BE2C (cell line): Measurements from ENCODE around the gene UBAC1.
"Not testable (repeated sequence)": the region's sequence is repeated elsewhere in the genome, so short reads cannot be mapped to it uniquely, and the experiment has no call there.

Source experiments
- DNase-seq: peaks from one replicate; pipeline ENCODE4 v3.0.0-alpha.2; 2020
- H3K27me3 ChIP-seq: fragments of 250-450 bp; sonication (Bioruptor Pico); 2 replicates; pipeline ENCODE4 v1.5.1; 2020; ENCODE audit warnings: mild to moderate bottlenecking
- H3K36me3 ChIP-seq: fragments of 250-450 bp; sonication (Bioruptor Pico); 2 replicates; pipeline ENCODE4 v1.5.1; 2020; ENCODE audit warnings: mild to moderate bottlenecking
- H3K4me1 ChIP-seq: fragments of 250-450 bp; sonication (Bioruptor Pico); 2 replicates; pipeline ENCODE4 v1.5.1; 2020
- H3K4me3 ChIP-seq: 2 replicates; pipeline ENCODE4 v1.5.1; 2011; ENCODE audit warnings: low read depth, low read length
- H3K9me3 ChIP-seq: fragments of 250-450 bp; sonication (Bioruptor Pico); 2 replicates; pipeline ENCODE4 v1.5.1; 2020
- CTCF ChIP-seq: IDR thresholded peaks from 2 replicates; pipeline ENCODE4 v1.5.1; 2012; ENCODE audit warnings: mild to moderate bottlenecking, low read depth, low read length

The UBAC1 gene

GRCh38 chr9:135896205-135896604 lies 65.0 kb downstream of the UBAC1 start:
- Histone ChIP-seq H3K9me3 (peaks cover 2% of the 10 kb centered on the region; the same call in 1 of the 2 replicates), H3K4me1 (peaks cover 3% of the 10 kb centered on the region; the same call in 1 of the 2 replicates), H3K4me3 (no peak overlapping the region), H3K36me3 (peaks cover 2% of the 10 kb centered on the region), H3K27me3 (no peaks in the 10 kb centered on the region)
- no peak for DNase-seq
- no peak for TF ChIP-seq CTCF

- no peaks in the 10 kb centered on the region for H3K27me3 ChIP-seq
- H3K36me3 ChIP-seq = no peaks in the 10 kb centered on the region; the same call in 1 of the 2 replicates
- H3K4me1 ChIP-seq = peaks cover 11% of the 10 kb centered on the region
- TF ChIP-seq CTCF = no peak
- peaks cover 2% of the 10 kb centered on the region; the same call in 1 of the 2 replicates for H3K9me3 ChIP-seq
- no peak for DNase-seq
- H3K4me3 ChIP-seq = no peak overlapping the region
Measured at GRCh38 chr9:135895202-135895848, 65.8 kb downstream of the UBAC1 start.

- Histone ChIP-seq H3K4me1 (peaks cover 25% of the 10 kb centered on the region), H3K27me3 (no peaks in the 10 kb centered on the region), H3K9me3 (peaks cover 2% of the 10 kb centered on the region; the same call in 1 of the 2 replicates), H3K36me3 (no peaks in the 10 kb centered on the region; the same call in 1 of the 2 replicates), H3K4me3 (no peak overlapping the region)
- DNase-seq = no peak
- TF ChIP-seq CTCF = no peak
Measured at GRCh38 chr9:135893104-135893503, 68.1 kb downstream of the UBAC1 start.

GRCh38 chr9:135892327-135892726 lies 68.8 kb downstream of the UBAC1 start:
- peaks cover 32% of the 10 kb centered on the region for H3K4me1 ChIP-seq
- not testable (repeated sequence) for H3K9me3 ChIP-seq, H3K4me3 ChIP-seq, H3K36me3 ChIP-seq, DNase-seq, H3K27me3 ChIP-seq

- no peak for TF ChIP-seq CTCF
- peaks cover 41% of the 10 kb centered on the region for H3K4me1 ChIP-seq
- DNase-seq = no peak
- H3K36me3 ChIP-seq = no peaks in the 10 kb centered on the region
- no peaks in the 10 kb centered on the region for H3K27me3 ChIP-seq
- no peak overlapping the region for H3K4me3 ChIP-seq
- H3K9me3 ChIP-seq = peaks cover 2% of the 10 kb centered on the region; the same call in 1 of the 2 replicates
Measured at GRCh38 chr9:135891027-135891631, 70.0 kb downstream of the UBAC1 start.

- peak; percentile 44 for DNase-seq
- no peaks in the 10 kb centered on the region for H3K27me3 ChIP-seq
- H3K36me3 ChIP-seq = no peaks in the 10 kb centered on the region
- no peak for TF ChIP-seq CTCF
- H3K4me3 ChIP-seq = no peak overlapping the region
- H3K4me1 ChIP-seq = peaks cover 41% of the 10 kb centered on the region
- peaks cover 2% of the 10 kb centered on the region; the same call in 1 of the 2 replicates for H3K9me3 ChIP-seq
Measured at GRCh38 chr9:135890190-135891026, 70.8 kb downstream of the UBAC1 start.
